Osteoblast (primary cell): ENCODE measurements around the gene EPHB2. TPM values are rescaled to one million over a fixed set of nuclear protein-coding genes. Genes with fewer than 3 reads are reported as not detected.
A peak's percentile ranks its signal among the peaks of the same experiment; 100 is the strongest.

Source experiments
- DNase-seq: peaks from one replicate; pipeline ENCODE4 v3.0.0; 2011; ENCODE audit warnings: low spot score, mixed read lengths; ENCODE audit not compliant: insufficient read length; ENCODE audit errors: missing footprints
- H2AFZ ChIP-seq: 2 replicates; pipeline ENCODE4 v1.6.0; 2011; ENCODE audit warnings: mild to moderate bottlenecking, low read length
- H3K27ac ChIP-seq: 2 replicates; pipeline ENCODE4 v1.5.1; 2011; ENCODE audit warnings: mild to moderate bottlenecking, low read depth, low read length, moderate library complexity
- H3K27me3 ChIP-seq: 2 replicates; pipeline ENCODE4 v1.6.0; 2012; ENCODE audit warnings: mild to moderate bottlenecking, control low read depth, inconsistent platforms, low read length, moderate library complexity; ENCODE audit not compliant: insufficient read depth
- H3K36me3 ChIP-seq: 2 replicates; pipeline ENCODE4 v1.5.1; 2011; ENCODE audit warnings: mild to moderate bottlenecking, low read length, control low read depth, moderate library complexity; ENCODE audit not compliant: insufficient read depth
- H3K4me1 ChIP-seq: 2 replicates; pipeline ENCODE4 v1.5.1; 2011; ENCODE audit warnings: mild to moderate bottlenecking, low read length, control low read depth, moderate library complexity; ENCODE audit not compliant: insufficient read depth
- H3K4me2 ChIP-seq: 2 replicates; pipeline ENCODE4 v1.6.0; 2011; ENCODE audit warnings: mild to moderate bottlenecking, low read length; ENCODE audit not compliant: insufficient read depth
- H3K4me3 ChIP-seq: fragments of 200-600 bp; sonication (generic); 3 replicates; pipeline ENCODE4 v1.5.1; 2012; ENCODE audit warnings: mild to moderate bottlenecking, low read length, inconsistent platforms; ENCODE audit not compliant: insufficient read depth
- H3K79me2 ChIP-seq: 2 replicates; pipeline ENCODE4 v1.6.0; 2012; ENCODE audit warnings: mild to moderate bottlenecking, low read length, control low read depth, inconsistent platforms; ENCODE audit not compliant: insufficient read depth
- H3K9me3 ChIP-seq: 2 replicates; pipeline ENCODE4 v1.5.1; 2011; ENCODE audit warnings: low read depth, low read length, control low read depth
- H4K20me1 ChIP-seq: 2 replicates; pipeline ENCODE4 v1.6.0; 2012; ENCODE audit warnings: mild to moderate bottlenecking, low read length, control low read depth; ENCODE audit not compliant: insufficient read depth
- CTCF ChIP-seq: IDR thresholded peaks from 2 replicates; pipeline ENCODE4 v1.5.1; 2011; ENCODE audit warnings: mild to moderate bottlenecking, low read depth, low read length, moderate library complexity; ENCODE audit errors: extremely low read depth
- total RNA-seq: library from RNA; depleted of rRNA; stranded (reverse); fragments of >200 nt; gene quantifications from 2 replicates; pipeline ENCODE4 v1.2.3, GENCODE V29; 2012

Gene EPHB2
- total RNA-seq, 1 donor, result 8.7 TPM

- no peaks in the 10 kb centered on the region for H3K4me1 ChIP-seq
- H3K9me3 ChIP-seq, result no peaks in the 10 kb centered on the region
- H3K4me3 ChIP-seq, result no peak overlapping the region
- no peaks in the 10 kb centered on the region for H3K27me3 ChIP-seq
- no peak overlapping the region for H3K27ac ChIP-seq
- no peak overlapping the region for H2AFZ ChIP-seq
- no peak overlapping the region for H3K4me2 ChIP-seq
- H4K20me1 ChIP-seq, result no peaks in the 10 kb centered on the region
- DNase-seq, result no peak
- no peaks in the 10 kb centered on the region for H3K79me2 ChIP-seq
- H3K36me3 ChIP-seq, result no peaks in the 10 kb centered on the region
- no peak for TF ChIP-seq CTCF
Measured at GRCh38 chr1:22816803-22817202, 106.2 kb downstream of the EPHB2 start.

- Histone ChIP-seq H3K36me3 (no peaks in the 10 kb centered on the region), H3K4me1 (no peaks in the 10 kb centered on the region), H3K27ac (no peak overlapping the region), H2AFZ (no peak overlapping the region), H3K4me2 (no peak overlapping the region), H3K27me3 (no peaks in the 10 kb centered on the region), H3K4me3 (no peak overlapping the region), H3K9me3 (no peaks in the 10 kb centered on the region), H3K79me2 (no peaks in the 10 kb centered on the region), H4K20me1 (no peaks in the 10 kb centered on the region)
- TF ChIP-seq CTCF, result no peak
- DNase-seq, result peak; percentile 41
Measured at GRCh38 chr1:22817462-22817861, 106.8 kb downstream of the EPHB2 start.

DNA sequence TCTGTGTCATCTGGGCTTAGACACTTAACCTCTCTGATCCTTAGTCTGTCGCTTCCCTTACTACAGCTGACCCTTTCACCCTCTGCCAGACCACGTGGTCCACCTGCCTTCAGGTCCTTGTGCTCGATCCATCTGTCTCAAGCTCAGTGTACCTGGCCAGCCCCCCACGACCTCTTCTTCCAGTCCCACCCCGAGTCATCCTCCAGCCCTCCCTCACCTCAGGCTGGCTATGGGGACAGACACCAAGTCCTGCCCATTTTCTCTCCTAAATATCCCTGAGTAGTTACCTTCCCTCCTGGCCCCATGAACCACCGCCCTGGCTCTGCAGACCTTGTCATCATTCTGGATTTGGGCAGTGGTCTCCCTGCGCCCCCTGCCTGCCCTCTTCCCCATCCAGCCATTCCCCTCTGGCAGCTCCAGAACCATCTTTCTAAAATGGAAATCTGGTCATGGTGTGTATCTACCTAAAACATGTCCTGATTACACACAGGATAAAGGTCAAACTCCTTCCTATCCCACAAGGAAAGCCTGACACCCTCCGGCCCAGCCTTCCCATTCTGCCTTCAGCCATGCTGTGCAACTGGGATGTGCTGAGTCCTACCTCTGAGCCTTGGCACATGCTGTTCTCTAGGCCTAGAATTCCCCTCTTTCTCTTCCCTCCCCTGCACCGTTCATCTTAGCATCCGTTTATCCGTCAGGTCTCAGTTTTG, 107.6 kb downstream of the EPHB2 start:
- Histone ChIP-seq H3K36me3 (no peaks in the 10 kb centered on the region), H3K4me3 (no peak overlapping the region), H3K27me3 (no peaks in the 10 kb centered on the region), H3K79me2 (no peaks in the 10 kb centered on the region), H3K4me2 (no peak overlapping the region), H4K20me1 (no peaks in the 10 kb centered on the region), H2AFZ (no peak overlapping the region), H3K27ac (no peak overlapping the region), H3K4me1 (no peaks in the 10 kb centered on the region), H3K9me3 (no peaks in the 10 kb centered on the region)
- DNase-seq, result peak; percentile 55
- TF ChIP-seq CTCF, result no peak

DNA sequence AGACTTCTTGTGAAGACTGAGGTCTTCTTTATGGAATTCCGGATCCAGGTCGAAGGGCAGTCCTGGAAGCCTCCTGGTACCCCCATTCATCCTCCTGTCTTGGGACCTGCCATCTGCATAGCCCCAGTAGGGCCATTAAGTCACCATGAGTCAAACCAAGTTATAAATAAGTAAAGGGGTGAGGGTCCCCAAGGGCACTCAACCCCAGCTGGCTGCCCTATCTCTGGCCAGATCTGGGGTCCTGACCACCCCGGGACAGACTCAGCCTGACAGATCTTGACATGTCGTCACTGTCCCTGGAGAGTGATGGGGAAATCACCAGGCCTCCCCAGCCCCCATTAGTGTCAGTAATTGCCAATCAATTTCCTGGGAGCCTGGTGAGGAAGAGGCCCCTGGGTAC, 108.7 kb downstream of the EPHB2 start:
- H2AFZ ChIP-seq, result no peak overlapping the region
- no peaks in the 10 kb centered on the region for H3K36me3 ChIP-seq
- peak; percentile 78 for DNase-seq
- H3K4me1 ChIP-seq, result no peaks in the 10 kb centered on the region
- no peaks in the 10 kb centered on the region for H3K27me3 ChIP-seq
- H3K9me3 ChIP-seq, result no peaks in the 10 kb centered on the region
- TF ChIP-seq CTCF, result no peak
- H3K27ac ChIP-seq, result no peak overlapping the region
- no peak overlapping the region for H3K4me2 ChIP-seq
- no peaks in the 10 kb centered on the region for H3K79me2 ChIP-seq
- H4K20me1 ChIP-seq, result no peaks in the 10 kb centered on the region
- no peak overlapping the region for H3K4me3 ChIP-seq
